GM21576 (cell line): ENCODE measurements around the gene HADH.
"Not testable (repeated sequence)": the region's sequence is repeated elsewhere in the genome, so short reads cannot be mapped to it uniquely, and the experiment has no call there.

Source experiments
- ATAC-seq: cut with Tn5 transposase; IDR thresholded peaks from one replicate; pipeline ENCODE4 v1.9.1; 2021; ENCODE audit warnings: mild to moderate bottlenecking, moderate library complexity; ENCODE audit not compliant: unreplicated experiment

HADH gene

DNA sequence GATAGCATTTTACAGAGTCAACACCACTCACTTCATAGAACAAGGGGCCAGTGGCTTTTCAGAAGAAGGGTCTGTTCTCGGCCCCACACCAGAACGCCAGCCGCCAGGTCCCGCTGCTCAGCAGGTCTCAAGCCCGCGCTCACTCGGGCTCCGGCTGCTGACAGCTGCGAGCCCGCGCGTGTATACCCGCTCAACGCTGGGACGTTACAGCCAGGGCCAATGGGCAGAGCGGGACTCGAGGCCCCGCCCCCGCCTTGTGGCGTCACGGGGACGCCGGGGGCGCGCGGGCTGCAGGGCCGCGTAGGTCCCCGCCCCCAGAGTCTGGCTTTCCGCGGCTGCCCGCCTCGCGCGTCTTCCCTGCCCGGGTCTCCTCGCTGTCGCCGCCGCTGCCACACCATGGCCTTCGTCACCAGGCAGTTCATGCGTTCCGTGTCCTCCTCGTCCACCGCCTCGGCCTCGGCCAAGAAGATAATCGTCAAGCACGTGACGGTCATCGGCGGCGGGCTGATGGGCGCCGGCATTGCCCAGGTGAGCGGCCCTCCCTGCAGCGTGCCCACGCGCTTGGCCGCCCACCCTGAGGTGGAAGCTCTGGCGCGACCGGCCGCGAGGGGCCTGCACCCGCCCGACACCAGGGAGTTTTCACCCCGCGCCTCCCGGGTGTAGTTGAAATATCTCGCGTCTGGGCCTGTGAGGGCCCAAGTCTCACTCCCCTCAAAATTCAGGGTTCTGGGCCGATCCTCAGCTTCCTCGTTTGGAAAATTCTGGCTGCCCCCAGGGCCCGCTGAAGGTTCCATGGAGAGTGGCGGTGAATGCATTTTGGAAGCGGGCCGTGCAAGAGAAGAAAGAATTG is at the start of gene HADH:
TSS of gene HADH (plus strand) at position 353 of the 850 bp plus-strand sequence. CDS start at position 397, 44 bp downstream.
- peak; percentile 94 for ATAC-seq

GRCh38 chr4:107945809-107946208 is 43.9 kb upstream of the HADH start:
- ATAC-seq: no peak

- no peak for ATAC-seq
These were observed 38.7 kb upstream of the HADH start for GRCh38 chr4:107950746-107951540.

DNA sequence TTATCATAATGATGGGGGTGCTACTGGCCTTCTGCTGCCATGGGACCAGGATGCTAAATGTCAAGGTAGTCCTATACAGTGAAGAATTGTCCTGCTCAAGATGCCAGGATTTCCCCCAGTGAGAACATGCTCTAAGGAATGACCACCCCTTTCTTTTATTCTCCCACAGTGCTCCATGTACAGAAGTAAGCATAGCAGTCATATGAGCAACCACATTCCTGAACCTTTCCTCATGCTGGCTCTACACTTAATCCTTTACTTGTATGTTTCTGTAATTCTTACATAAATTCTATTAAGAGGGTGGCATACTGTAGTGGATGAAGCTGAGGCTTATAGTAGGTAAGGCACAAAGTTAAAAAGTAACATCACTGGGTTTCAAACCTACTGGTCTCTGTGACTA is 38.1 kb upstream of the HADH start:
- no peak for ATAC-seq

- no peak for ATAC-seq
These were observed 33.7 kb upstream of the HADH start for GRCh38 chr4:107956011-107956410.

GRCh38 chr4:107966903-107967302 is 22.8 kb upstream of the HADH start:
- ATAC-seq: no peak

DNA sequence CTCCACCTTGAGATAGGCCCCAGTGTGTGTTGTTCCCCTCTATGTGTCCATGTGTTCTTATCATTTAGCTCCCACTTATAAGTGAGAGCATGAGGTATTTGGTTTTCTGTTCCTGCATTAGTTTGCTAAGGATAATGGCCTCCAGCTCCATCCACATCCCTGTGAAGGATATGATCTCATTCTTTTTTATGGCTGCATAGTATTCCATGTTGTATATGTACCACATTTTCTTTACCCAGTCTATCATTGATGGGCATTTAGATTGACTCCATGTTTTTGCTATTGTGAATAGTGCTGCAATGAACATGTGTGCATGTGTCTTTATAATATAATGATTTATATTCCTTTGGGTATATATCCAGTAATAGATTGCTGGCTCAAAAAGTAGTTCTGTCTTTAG is 22.2 kb upstream of the HADH start:
- not testable (repeated sequence) for ATAC-seq

GRCh38 chr4:107967921-107968320 is 21.8 kb upstream of the HADH start:
- not testable (repeated sequence) for ATAC-seq

DNA sequence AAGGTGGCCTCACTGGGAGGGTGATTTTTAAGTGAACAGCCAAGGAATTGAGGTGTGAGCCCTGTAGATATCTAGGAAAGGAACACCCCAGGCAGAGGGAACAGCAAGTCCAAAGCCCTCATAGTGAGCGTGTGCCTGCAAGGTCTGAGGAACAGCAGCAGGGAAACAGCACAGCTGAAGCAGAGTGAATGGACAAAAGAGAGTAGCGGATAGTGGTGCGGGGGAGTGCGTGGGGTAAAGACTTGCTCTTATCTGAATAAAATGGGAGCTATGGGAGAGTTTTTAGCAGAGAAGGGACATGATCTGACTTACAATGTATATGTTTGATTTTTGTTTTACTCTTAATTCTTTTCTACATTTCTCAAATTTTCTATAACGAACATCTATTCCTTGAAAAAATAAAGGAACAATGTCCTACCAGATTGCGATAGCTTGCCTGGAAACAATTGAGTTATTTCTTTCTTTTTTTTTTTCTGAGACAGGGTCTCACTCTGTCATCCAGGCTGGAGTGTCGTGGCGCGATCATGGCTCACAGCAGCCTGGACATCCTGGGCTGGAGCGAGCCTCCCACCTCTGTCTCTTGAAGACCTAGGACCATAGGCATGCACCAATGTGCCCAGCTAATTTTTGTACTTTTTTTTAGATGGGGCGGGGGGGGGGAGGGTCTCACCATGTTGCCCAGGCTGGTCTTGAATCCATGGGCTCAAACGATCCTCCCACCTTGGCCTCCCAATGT is 19.5 kb upstream of the HADH start:
- no peak for ATAC-seq

DNA sequence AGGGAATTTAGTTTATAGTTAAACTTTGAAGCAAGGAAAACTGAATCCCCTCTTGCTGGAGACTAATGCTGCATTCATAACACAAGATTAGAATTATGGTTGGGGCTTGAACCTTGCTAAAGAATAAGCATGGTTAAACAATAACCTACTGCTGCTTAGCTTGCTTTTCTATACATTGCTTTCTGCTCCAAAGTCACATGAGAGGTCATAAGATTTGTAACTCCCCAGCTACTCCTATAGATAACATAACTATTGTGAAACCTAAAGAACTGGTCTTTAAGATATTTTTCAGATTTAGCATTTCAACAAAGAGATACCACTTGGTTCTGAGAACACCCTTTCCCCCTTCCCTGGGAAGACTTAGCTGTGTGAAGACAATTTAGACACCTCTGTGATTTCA is 17.1 kb upstream of the HADH start:
- no peak for ATAC-seq

DNA sequence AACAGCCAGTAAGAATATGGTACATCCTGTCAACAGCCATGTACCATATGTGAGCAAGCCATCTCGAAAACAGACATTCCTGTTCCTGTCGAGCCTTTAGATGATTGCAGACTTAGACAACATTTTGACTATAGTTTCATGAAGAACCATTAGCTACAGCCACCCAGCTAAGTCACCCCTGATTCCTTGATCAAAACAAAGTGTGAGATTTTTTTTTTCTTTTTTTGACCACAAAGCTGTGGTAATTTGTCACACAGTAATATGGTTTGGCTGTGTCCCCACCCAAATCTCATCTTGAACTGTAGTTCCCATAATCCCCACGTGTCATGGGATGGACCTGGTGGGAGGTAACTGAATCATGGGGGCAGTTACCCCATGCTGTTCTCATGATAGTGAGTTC is 15.2 kb upstream of the HADH start:
- ATAC-seq: no peak

DNA sequence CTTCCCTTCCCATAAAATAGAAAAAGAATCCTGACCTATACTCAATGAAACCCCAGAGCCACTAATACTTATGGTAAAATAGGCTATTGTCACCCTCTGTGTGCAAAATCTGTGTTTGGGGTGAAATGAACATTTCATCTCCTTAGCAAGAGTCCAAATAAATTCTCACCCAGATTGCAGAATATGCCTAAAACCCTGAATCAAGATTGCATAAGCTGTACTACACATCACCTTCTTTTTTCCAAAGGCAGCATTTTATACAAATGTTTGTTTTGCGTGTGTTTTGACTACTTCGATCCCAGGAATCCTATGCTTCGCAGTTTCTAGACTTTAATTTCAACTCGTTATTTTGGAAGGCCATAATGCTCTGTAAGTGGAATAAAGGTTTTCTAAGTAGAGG is 12.2 kb upstream of the HADH start:
- ATAC-seq: no peak

GRCh38 chr4:107977966-107978705 is 11.6 kb upstream of the HADH start:
- no peak for ATAC-seq

- ATAC-seq: no peak
These were observed 10.8 kb upstream of the HADH start for GRCh38 chr4:107978716-107979451.

- no peak for ATAC-seq
These were observed 1.6 kb upstream of the HADH start for GRCh38 chr4:107987916-107988762.

- ATAC-seq: no peak
These were observed 990 bp upstream of the HADH start for GRCh38 chr4:107988763-107989035.

GRCh38 chr4:107989162-107989536 is 540 bp upstream of the HADH start:
- no peak for ATAC-seq

DNA sequence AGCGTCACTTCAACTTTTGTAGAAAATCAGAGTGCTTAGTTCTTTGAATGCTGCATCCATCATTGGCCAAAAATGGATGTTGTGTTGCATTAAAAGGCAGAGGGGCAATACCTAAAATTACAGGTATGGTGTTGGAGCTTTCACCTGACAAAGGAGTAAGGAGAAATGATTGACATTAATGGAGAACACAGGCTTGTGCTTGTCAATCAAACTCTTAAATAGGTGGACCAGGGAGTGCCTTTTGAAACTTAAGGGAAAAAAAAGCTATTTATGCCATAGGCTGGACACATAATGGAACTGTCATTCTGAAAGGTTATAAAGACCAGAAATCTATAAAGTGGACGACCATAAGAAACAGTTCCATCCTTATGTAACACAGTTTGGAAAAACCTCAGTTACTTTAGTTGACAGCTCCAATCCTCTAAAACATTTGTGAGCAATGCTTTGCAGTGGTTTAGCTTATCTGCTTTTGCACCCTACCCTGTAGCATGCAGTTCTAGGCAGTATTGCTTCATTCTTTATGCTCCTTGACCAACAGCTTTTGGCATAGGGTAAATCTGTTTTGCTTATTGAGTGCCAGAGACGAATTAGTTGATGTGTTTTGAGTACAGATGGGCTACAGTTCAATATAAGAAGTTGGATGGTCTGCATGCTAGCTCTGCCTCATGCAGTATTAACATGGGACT is 2.4 kb downstream of the HADH start:
- no peak for ATAC-seq

DNA sequence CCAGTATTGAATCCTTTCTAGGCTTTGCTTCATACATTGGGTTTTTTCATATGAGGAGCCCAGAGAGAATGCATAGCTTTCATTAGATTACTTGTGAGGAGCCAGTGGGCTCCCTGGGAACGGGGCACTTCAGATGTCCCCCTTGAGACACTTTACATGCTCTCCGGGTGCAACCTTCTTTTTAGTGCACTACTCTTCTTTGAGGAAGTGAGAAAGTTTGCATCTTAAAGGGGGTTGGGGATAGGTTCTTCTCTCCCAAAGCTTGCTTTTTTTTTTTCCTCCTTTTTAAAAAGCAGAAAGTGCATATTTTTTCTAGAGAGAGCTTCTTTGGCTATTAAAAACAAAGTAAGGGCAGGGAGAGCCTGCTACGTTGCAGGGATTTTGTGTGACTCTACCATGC is 4.3 kb downstream of the HADH start:
- ATAC-seq: peak; percentile 38
